Daoy (cell line): Measurements from ENCODE around the gene SPTBN4. TPM values are rescaled to one million over a fixed set of nuclear protein-coding genes. Genes with fewer than 3 reads are reported as not detected.
"Not testable (repeated sequence)": the region's sequence is repeated elsewhere in the genome, so short reads cannot be mapped to it uniquely, and the experiment has no call there.

Experiments
- DNase-seq: peaks from one replicate; pipeline ENCODE4 v3.0.0-alpha.2; 2015; ENCODE audit warnings: low read depth
- total RNA-seq: library from RNA; depleted of rRNA; stranded (reverse); fragments of >200 nt; shearing (Covaris generic); gene quantifications from 2 replicates; pipeline ENCODE4 v1.2.3, GENCODE V29; 2014

SPTBN4 gene
- total RNA-seq, 1 experiment from 2014 or later = 1.5 TPM

DNA sequence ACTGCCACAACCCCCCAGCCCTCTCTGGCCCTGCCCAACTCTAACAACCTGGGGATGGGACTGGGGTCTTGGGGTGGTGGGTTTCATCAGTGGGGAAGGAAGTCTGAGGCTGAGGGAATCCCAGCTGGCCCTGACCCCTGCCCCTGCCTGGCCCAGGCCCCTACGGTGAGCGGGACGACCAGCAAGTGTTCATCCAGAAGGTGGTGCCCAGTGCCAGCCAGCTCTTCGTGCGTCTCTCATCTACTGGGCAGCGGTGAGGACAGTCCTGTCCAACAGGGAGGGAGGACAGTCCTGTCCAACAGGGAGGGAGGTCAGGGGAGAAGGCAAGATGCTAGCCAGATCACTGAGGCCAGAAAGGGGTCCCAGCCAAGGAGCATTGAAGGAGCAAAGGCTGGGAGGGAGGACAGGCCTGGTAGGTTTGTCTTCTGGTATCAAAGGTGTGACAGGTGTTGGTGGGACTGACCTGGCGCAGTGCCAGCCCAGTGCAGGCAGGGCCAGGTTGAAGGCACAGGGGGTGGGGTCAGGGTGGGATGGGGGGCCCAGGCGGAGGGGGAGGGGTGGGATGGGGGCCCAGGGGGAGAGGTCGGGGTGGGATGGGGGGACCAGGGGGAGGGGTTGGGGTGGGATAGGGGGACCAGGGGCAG is 122.2 kb downstream of the SPTBN4 start:
- no peak for DNase-seq

GRCh38 chr19:40589591-40590429 is 123.0 kb downstream of the SPTBN4 start:
- DNase-seq = no peak

DNA sequence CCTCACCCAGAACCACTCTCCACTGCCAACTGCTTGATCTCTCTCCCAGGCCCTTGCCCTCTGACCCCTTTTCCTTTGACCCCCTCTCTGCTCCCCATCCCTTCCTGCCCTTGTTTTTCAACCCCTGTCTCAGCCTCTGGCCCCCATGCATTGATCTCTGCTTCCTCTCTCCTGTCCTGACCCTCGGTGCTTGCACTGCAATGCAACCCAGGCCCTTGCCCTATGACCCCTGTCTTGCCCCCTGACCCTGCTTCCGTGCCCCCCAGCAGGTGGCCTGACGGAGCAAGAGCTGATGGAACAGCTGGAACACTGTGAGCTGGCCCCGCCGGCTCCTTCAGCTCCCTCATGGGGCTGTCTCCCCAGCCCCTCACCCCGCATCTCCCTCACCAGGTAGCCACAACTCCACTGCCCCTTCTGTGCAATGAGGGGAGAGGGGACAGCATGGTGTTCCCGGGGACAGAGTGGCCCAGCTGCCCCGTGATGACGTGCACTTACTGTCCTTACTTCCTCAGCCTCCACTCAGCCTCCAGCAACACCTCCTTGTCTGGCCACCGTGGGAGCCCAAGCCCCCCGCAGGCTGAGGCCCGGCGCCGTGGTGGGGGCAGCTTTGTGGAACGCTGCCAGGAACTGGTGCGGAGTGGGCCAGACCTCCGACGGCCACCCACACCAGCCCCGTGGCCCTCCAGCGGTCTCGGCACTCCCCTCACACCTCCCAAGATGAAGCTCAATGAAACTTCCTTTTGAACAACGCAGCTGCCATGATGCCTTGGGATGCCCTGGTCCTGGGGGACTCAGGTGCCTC is 123.9 kb downstream of the SPTBN4 start:
- no peak for DNase-seq

GRCh38 chr19:40591724-40592123 is 124.9 kb downstream of the SPTBN4 start:
- not testable (repeated sequence) for DNase-seq

GRCh38 chr19:40592170-40592569 is 125.4 kb downstream of the SPTBN4 start:
- DNase-seq = peak; percentile 63

GRCh38 chr19:40594255-40594654 is 127.5 kb downstream of the SPTBN4 start:
- DNase-seq = no peak

GRCh38 chr19:40594657-40595091 is 127.9 kb downstream of the SPTBN4 start:
- peak; percentile 79 for DNase-seq

- peak; percentile 82 for DNase-seq
Observed at GRCh38 chr19:40596608-40597328, 130.0 kb downstream of the SPTBN4 start.

- DNase-seq = no peak
Observed at GRCh38 chr19:40597329-40597838, 130.6 kb downstream of the SPTBN4 start.

DNA sequence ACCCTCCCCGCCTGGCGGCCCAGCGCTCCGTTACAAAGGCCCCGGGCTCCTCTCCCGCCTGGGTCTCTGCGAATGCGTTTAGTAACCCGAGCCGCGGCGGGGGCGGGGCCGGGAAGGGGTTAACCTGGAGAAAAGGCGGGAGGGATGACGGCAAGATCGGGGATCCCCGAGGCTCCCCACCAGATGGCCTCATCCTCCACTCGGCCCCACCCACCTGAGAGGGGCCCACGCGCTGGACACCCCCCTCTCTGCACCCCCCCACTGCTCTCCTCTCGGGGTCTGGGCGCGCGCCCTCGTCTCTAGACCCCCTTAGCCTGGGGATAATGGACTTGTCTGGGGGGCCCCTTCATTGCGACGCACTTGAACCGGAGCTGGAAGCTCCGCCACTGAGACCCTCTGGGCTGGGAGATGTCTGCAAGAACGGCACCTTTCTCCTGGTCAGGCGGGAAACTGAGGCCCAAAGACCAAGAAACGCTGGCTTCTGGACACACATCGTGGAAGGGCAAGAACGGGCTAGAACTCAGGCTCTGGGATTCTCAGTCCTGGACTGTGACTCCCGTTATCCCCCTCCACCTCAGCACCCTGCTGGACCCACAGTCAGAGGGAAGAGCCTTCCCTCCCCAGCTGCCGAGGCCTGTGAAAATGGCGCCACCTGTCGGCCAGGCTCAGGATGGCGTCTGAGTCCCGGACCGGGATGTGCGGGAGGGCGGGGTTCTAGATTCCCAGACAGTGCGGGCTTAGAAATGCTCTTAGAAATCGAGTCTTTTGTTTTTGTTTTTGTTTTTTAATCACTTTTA is 131.5 kb downstream of the SPTBN4 start:
- peak; percentile 96 for DNase-seq

DNA sequence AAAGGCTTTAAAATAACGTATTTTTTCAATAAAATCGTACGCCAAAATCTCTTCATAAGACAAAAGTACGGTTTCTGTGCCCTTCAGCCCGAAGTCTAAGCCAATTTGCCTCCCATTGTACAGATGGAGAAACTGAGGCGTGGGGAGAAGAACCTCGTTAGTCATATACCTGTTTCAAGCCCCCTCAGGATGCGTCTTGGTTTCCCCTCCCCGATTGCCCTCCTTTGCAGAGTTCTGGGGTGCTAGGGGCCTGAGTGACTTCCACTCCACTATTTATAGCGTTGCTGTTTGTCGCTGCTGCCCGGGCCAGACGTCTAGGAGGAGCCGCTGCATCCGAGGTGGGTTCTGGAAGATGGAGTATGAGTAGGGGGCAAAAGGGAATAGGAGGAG is 132.1 kb downstream of the SPTBN4 start:
- no peak for DNase-seq

DNA sequence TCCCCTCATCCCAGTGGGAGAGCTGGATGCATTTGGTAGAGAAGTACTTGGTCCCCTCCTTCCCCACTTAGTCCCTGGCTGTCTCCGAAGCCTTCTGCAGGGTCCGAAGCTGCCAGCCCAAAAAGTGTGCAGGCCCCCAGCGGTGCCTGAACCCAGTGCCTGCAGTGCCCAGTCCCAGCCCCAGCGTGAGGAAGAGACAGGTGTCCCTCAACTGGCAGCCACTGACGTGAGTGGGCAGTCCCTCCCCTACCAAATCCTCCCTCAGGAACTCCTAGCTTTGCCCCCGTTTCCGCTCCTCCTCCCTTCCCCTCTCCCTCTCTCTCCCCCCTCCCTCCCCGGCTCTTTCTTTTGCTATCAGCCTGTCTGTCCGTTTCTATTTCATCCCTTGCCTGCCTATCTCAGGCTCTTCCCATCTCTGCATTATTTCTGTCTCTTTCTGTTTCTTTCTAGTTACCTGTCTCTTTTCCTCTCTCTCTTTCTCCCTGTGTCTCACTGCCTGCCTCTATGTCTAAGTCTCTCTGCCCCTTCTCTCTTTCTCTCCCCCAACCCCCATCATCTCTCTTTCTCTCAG is 132.6 kb downstream of the SPTBN4 start:
- peak; percentile 63 for DNase-seq

- DNase-seq = no peak
Observed at GRCh38 chr19:40599902-40600569, 133.2 kb downstream of the SPTBN4 start.

DNA sequence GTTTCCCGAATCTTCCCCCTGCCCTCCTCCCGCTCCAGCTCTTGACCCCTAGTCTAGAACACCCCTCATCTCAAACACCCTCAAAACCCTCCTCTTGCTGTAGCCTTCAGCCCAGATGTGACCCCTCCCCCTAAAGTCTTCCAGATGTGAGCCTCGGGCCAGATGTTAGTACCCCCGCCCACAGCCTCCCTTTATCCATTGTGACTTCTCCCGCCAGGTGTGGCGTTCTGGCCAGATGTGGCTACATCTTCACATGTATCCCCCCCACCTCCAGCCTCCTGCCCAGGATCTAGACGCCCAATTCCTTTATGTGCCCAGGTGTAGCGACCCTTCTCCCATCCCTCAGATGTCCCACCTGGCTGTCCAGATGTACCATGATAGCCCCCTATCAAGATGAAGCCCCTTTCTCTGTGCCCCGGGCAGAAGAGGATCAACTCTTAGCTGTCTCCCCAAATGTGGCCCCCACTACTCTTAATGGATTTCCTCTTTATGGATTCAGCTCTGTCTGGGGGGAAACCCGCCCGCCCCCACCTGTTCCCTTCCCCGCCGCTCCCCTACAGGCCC is 133.9 kb downstream of the SPTBN4 start:
- no peak for DNase-seq

GRCh38 chr19:40601134-40601974 is 134.6 kb downstream of the SPTBN4 start, which contains the start of gene LTBP4:
Gene LTBP4 (plus strand): TSS chr19:40601369. CDS start chr19:40601388, 19 bp downstream.
- peak; percentile 72 for DNase-seq

- no peak for DNase-seq
Observed at GRCh38 chr19:40603071-40603388, 136.2 kb downstream of the SPTBN4 start.

DNA sequence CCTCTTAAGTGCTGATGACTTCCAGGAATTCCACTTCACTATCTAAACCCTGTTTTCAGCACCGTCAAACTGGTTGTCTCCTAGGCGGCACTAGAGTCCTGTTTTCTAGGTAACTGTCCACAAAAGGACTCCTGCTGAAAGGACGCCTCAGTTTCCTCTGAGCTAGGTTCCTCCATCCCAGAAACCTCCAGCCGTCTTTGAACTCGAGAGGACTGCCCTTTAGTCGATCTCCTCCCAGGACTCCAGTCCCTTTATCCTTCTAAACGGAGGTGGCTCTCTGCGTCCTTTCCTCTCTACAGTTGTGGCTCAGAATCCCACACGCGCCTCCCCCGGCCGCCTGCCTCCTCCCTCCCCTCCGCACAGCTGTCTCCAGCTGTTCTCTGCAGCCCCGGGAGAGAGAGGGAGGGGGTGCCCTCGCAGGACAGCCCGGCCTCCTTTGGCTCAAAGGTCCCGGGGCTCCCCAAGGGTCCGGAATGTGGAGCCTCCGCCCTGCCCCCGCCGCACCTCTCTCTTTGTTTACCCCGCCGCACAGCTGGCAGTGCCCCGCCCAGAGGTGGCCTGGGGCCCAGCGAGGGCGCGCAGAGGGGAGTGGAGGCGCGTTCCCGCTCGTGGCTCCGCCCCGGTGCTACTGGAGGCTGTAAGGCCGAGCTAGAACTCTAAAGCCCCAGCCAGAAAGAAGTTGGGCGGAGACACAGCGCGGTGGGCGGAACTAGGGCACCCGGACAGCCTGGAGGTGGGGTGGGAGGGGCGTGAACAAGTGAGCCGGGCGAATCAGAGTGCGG is 136.8 kb downstream of the SPTBN4 start:
- DNase-seq = peak; percentile 99
